Measurements from ENCODE around the gene ACKR1. TPM values are rescaled to one million over a fixed set of nuclear protein-coding genes. Genes with fewer than 3 reads are reported as not detected.

The ACKR1 gene
- total RNA-seq, 3 donors from 2014 or later (not counting 1 experiment from before 2014, with no cell fraction given) = not detected

- no peak overlapping the region for H3K27ac Mint-ChIP-seq
- no peak overlapping the region for H3K4me3 Mint-ChIP-seq
Observed at GRCh38 chr1:159170639-159171038, 34.0 kb upstream of the ACKR1 start.

GRCh38 chr1:159171254-159171687, 33.4 kb upstream of the ACKR1 start, which contains the start of gene CADM3:
CADM3 (plus strand) TSS chr1:159171615; CDS start chr1:159171766, 151 bp downstream.
- no peak for DNase-seq
- Mint-ChIP-seq H3K4me3 (no peak within 1 kb of the TSS), H3K9me3 (no peaks in the 10 kb centered on the region), H3K27me3 (ENCODE audit: low read depth in 2 of 2) (peaks cover 53 to 73% of the 10 kb centered on the region in 2 donors), H3K27ac (no peak within 1 kb of the TSS), H3K36me3 (peaks cover 8% of the 10 kb centered on the region), H3K4me1 (peaks cover 6% of the 10 kb centered on the region in 2 donors)
- Histone ChIP-seq H3K27me3 (ENCODE audit: control insufficient read depth, insufficient read depth, low read length) (peaks cover 27% of the 10 kb centered on the region), H3K4me3 (ENCODE audit: low read length) (no peak within 1 kb of the TSS), H3K9me3 (ENCODE audit: control insufficient read depth, insufficient read depth, low read length) (no peaks in the 10 kb centered on the region), H3K36me3 (ENCODE audit: control insufficient read depth, insufficient read depth, low read length) (no peaks in the 10 kb centered on the region), H3K4me1 (ENCODE audit: control insufficient read depth, insufficient read depth, low read length) (peaks cover 6% of the 10 kb centered on the region), H3K27ac (ENCODE audit: low read length) (no peak within 1 kb of the TSS)
- TF ChIP-seq CTCF (IDR thresholded peaks at IDR 0.05) = no peak
- no peak for ATAC-seq
- intact Hi-C loops (cut with micrococcal nuclease) = no loop called here
- 11% methylated on average over 17 of the region's 29 CpGs for WGBS (ENCODE audit: insufficient coverage)

More at GRCh38 chr1:159170639-159171038, 34.0 kb upstream of the ACKR1 start:
- Mint-ChIP-seq H3K9me3 (no peaks in the 10 kb centered on the region), H3K4me1 (peaks cover 6% of the 10 kb centered on the region in 2 donors), H3K36me3 (peaks cover 8% of the 10 kb centered on the region), H3K27me3 (ENCODE audit: low read depth in 2 of 2) (peaks cover 57 to 71% of the 10 kb centered on the region in 2 donors)
- Histone ChIP-seq H3K36me3 (ENCODE audit: control insufficient read depth, insufficient read depth, low read length) (no peaks in the 10 kb centered on the region), H3K27me3 (ENCODE audit: control insufficient read depth, insufficient read depth, low read length) (peaks cover 27% of the 10 kb centered on the region), H3K4me3 (ENCODE audit: low read length) (no peak overlapping the region), H3K4me1 (ENCODE audit: control insufficient read depth, insufficient read depth, low read length) (peaks cover 6% of the 10 kb centered on the region), H3K27ac (ENCODE audit: low read length) (no peak overlapping the region), H3K9me3 (ENCODE audit: control insufficient read depth, insufficient read depth, low read length) (no peaks in the 10 kb centered on the region)
- ATAC-seq (no peak), DNase-seq (no peak)
- TF ChIP-seq CTCF (IDR thresholded peaks at IDR 0.05) = no peak
- intact Hi-C loops (cut with micrococcal nuclease) = no loop called here
- 73% methylated on average over 5 of the region's 5 CpGs for WGBS (ENCODE audit: insufficient coverage)

- Mint-ChIP-seq H3K36me3 (peaks cover 8% of the 10 kb centered on the region), H3K4me3 (no peak overlapping the region), H3K9me3 (no peaks in the 10 kb centered on the region), H3K4me1 (peaks cover 6% of the 10 kb centered on the region in 2 donors), H3K27ac (no peak overlapping the region), H3K27me3 (ENCODE audit: low read depth in 2 of 2) (peaks cover 49 to 73% of the 10 kb centered on the region in 2 donors)
- 2% methylated on average over 47 of the region's 49 CpGs for WGBS (ENCODE audit: insufficient coverage)
- TF ChIP-seq CTCF (IDR thresholded peaks at IDR 0.05) = no peak
- intact Hi-C loops (cut with micrococcal nuclease) = no loop called here
- ATAC-seq = no peak
- Histone ChIP-seq H3K4me1 (ENCODE audit: control insufficient read depth, insufficient read depth, low read length) (peaks cover 6% of the 10 kb centered on the region), H3K36me3 (ENCODE audit: control insufficient read depth, insufficient read depth, low read length) (no peaks in the 10 kb centered on the region), H3K27ac (ENCODE audit: low read length) (no peak overlapping the region), H3K4me3 (ENCODE audit: low read length) (no peak overlapping the region), H3K27me3 (ENCODE audit: control insufficient read depth, insufficient read depth, low read length) (peaks cover 27% of the 10 kb centered on the region), H3K9me3 (ENCODE audit: control insufficient read depth, insufficient read depth, low read length) (no peaks in the 10 kb centered on the region)
- DNase-seq = no peak
Observed at GRCh38 chr1:159171688-159172501, 32.8 kb upstream of the ACKR1 start.
